IMR-90 (cell line): ENCODE results near the gene KCNQ5. TPM values are rescaled to one million over a fixed set of nuclear protein-coding genes. Genes with fewer than 3 reads are reported as not detected.

Experiments
- ATAC-seq: fragments of 200-7000 bp; cut with Tn5 transposase; 2 replicates; pipeline ENCODE4 v1.9.1; 2020; ENCODE audit warnings: low read depth, mild to moderate bottlenecking, moderate library complexity
- BruUV-seq: library from RNA; stranded (reverse); fragments of 400-500 nt; replicated peaks from 2 replicates; lab custom pipeline; 2021; lab: Mats Ljungman, UMichigan
- CTCF ChIA-PET: fragments of 300-600 bp; formaldehyde crosslinking; extraction: SDS; loops from one replicate; lab custom pipeline; 2021; ENCODE audit warnings: antibody characterized with exemption; lab: Yijun Ruan, JAX
- POLR2A ChIA-PET: fragments of 300-600 bp; sonication (Branson Sonifier 250); formaldehyde crosslinking; loops from one replicate; lab custom pipeline; 2022; ENCODE audit warnings: antibody characterized with exemption; ENCODE audit not compliant: unreplicated experiment; lab: Charles Lee
- DNase-seq: peaks from one replicate; pipeline ENCODE4 v3.0.0; 2013
- H2AFZ ChIP-seq: replicated peaks from 2 replicates; pipeline ENCODE3; 2013; ENCODE audit warnings: low read length, mild to moderate bottlenecking; ENCODE audit not compliant: poor library complexity
- H2AK5ac ChIP-seq: 2 replicates; pipeline ENCODE4 v1.6.1; 2013; ENCODE audit warnings: low read depth, low read length, inconsistent platforms
- H2AK9ac ChIP-seq: replicated peaks from 2 replicates; pipeline ENCODE3; 2013; ENCODE audit warnings: mild to moderate bottlenecking, low read depth, low read length, moderate library complexity; ENCODE audit not compliant: poor library complexity
- H2BK120ac ChIP-seq: 2 replicates; pipeline ENCODE4 v1.6.1; 2013; ENCODE audit warnings: low read depth, low read length, inconsistent platforms
- H2BK15ac ChIP-seq: 3 replicates; pipeline ENCODE4 v1.6.1; 2013; ENCODE audit warnings: low read depth, low read length, inconsistent platforms
- H2BK20ac ChIP-seq: 2 replicates; pipeline ENCODE4 v1.6.1; 2013; ENCODE audit warnings: low read depth, mild to moderate bottlenecking, inconsistent platforms, low read length, moderate library complexity
- H2BK5ac ChIP-seq: 2 replicates; pipeline ENCODE4 v1.6.1; 2013; ENCODE audit warnings: mild to moderate bottlenecking, low read depth, low read length, inconsistent platforms; ENCODE audit not compliant: poor library complexity, severe bottlenecking
- H3K14ac ChIP-seq: replicated peaks from 2 replicates; pipeline ENCODE4 v1.6.1; 2013; ENCODE audit warnings: low read depth, low read length, inconsistent platforms
- H3K18ac ChIP-seq: 2 replicates; pipeline ENCODE4 v1.6.1; 2013; ENCODE audit warnings: low read depth, low read length, control low read depth
- H3K23ac ChIP-seq: 2 replicates; pipeline ENCODE4 v1.6.1; 2013; ENCODE audit warnings: low read depth, low read length, inconsistent platforms
- H3K27ac ChIP-seq: 2 replicates; pipeline ENCODE4 v1.5.1; 2013; ENCODE audit warnings: mild to moderate bottlenecking, control low read depth, low read length; ENCODE audit not compliant: insufficient read depth
- H3K27me3 ChIP-seq: 2 replicates; pipeline ENCODE4 v1.6.1; 2013; ENCODE audit warnings: low read length; ENCODE audit not compliant: control insufficient read depth, insufficient read depth
- H3K36me3 ChIP-seq: 2 replicates; pipeline ENCODE4 v1.6.1; 2013; ENCODE audit warnings: low read length, mixed read lengths; ENCODE audit not compliant: control insufficient read depth, insufficient read depth
- H3K4ac ChIP-seq: 2 replicates; pipeline ENCODE4 v1.6.1; 2013; ENCODE audit warnings: low read depth, low read length, inconsistent platforms
- H3K4me1 ChIP-seq: 2 replicates; pipeline ENCODE4 v1.6.1; 2013; ENCODE audit warnings: low read length, mixed read lengths; ENCODE audit not compliant: control insufficient read depth, insufficient read depth
- H3K4me2 ChIP-seq: 2 replicates; pipeline ENCODE4 v1.6.1; 2013; ENCODE audit warnings: low read depth, mild to moderate bottlenecking, control low read depth, low read length, moderate library complexity
- H3K4me3 ChIP-seq: 2 replicates; pipeline ENCODE4 v1.5.1; 2013; ENCODE audit warnings: low read depth, mild to moderate bottlenecking, control low read depth, low read length, moderate library complexity; ENCODE audit not compliant: insufficient read depth
- H3K56ac ChIP-seq: 2 replicates; pipeline ENCODE4 v1.6.1; 2013; ENCODE audit warnings: low read length, inconsistent platforms; ENCODE audit not compliant: insufficient read depth; ENCODE audit errors: extremely low read depth
- H3K79me1 ChIP-seq, 2 experiments: 2 replicates each; pipeline ENCODE4 v1.6.1; 2013; ENCODE audit warnings: low read length in 2 of 2, inconsistent platforms in 1 of 2, low read depth in 1 of 2
- H3K9ac ChIP-seq: 2 replicates; pipeline ENCODE4 v1.6.1; 2013; ENCODE audit warnings: low read depth, low read length, control low read depth
- H3K9me1 ChIP-seq: 2 replicates; pipeline ENCODE4 v1.6.1; 2013; ENCODE audit warnings: low read length, inconsistent platforms; ENCODE audit not compliant: insufficient read depth
- H3K9me3 ChIP-seq: 2 replicates; pipeline ENCODE4 v1.6.1; 2013; ENCODE audit warnings: low read length; ENCODE audit not compliant: control insufficient read depth, insufficient read depth
- H4K20me1 ChIP-seq: 2 replicates; pipeline ENCODE4 v1.6.1; 2013; ENCODE audit warnings: low read length, inconsistent platforms; ENCODE audit not compliant: insufficient read depth
- H4K5ac ChIP-seq: 2 replicates; pipeline ENCODE4 v1.6.1; 2013; ENCODE audit warnings: mild to moderate bottlenecking, low read depth, low read length, control low read depth
- H4K8ac ChIP-seq, 2 experiments: 2 replicates each; pipeline ENCODE4 v1.6.1; 2013; ENCODE audit warnings: low read depth in 2 of 2, low read length in 2 of 2, control low read depth in 1 of 2, inconsistent platforms in 1 of 2
- H4K91ac ChIP-seq: 2 replicates; pipeline ENCODE4 v1.6.1; 2013; ENCODE audit warnings: low read depth, low read length, inconsistent platforms; ENCODE audit not compliant: insufficient read depth
- WGBS, 2 experiments: methylation state at CpG; one replicate each; pipeline versions ENCODE4 v1.1.5 to v1.1.7; 2013; ENCODE audit warnings: missing lambda C conversion rate in 2 of 2; ENCODE audit not compliant: insufficient read length in 1 of 2; ENCODE audit errors: extremely low coverage in 2 of 2; 5-methylcytosine and 5-hydroxymethylcytosine counted together
- dilution Hi-C: fragments of 300-500 bp; cut with HindIII; formaldehyde crosslinking; loops from one replicate; pipeline ENCODE4 v1.14.3; 2018; ENCODE audit warnings: low sequenced_read_pairs; ENCODE audit not compliant: unreplicated experiment
- in situ Hi-C: fragments of 300-500 bp; cut with MboI; formaldehyde crosslinking; loops from 3 replicates; pipeline ENCODE4 v1.14.3; 2019; ENCODE audit warnings: low sequenced_read_pairs, inconsistent platforms, mixed read lengths
- intact Hi-C: fragments of 100-400 bp; cut with micrococcal nuclease; formaldehyde crosslinking; loops from 2 replicates; pipeline ENCODE4 v1.10.0; 2022
- polyA plus RNA-seq, 3 experiments: library from polyadenylated mRNA; depleted of rRNA; stranded (reverse); fragments of >200 nt; gene quantifications; 2 replicates each; pipeline ENCODE4 v1.2.3, GENCODE V29; 2012; ENCODE audit warnings: low replicate concordance in 1 of 3
- total RNA-seq: library from RNA; depleted of rRNA; stranded (reverse); fragments of >200 nt; gene quantifications from 2 replicates; pipeline ENCODE4 v1.2.3, GENCODE V29; 2012
- TF ChIP-seq, protein P1 (sequence below): fragments of 150-350 bp; IDR thresholded peaks from 2 replicates; pipeline ENCODE4 v1.6.1; 2016; ENCODE audit warnings: low read depth, mild to moderate bottlenecking, low read length, moderate library complexity, borderline replicate concordance

KCNQ5 gene
- total and polyA plus RNA-seq, 2 of the 4 experiments (the other 2 are of a cell fraction) = 0.75 to 1.3 TPM

DNA sequence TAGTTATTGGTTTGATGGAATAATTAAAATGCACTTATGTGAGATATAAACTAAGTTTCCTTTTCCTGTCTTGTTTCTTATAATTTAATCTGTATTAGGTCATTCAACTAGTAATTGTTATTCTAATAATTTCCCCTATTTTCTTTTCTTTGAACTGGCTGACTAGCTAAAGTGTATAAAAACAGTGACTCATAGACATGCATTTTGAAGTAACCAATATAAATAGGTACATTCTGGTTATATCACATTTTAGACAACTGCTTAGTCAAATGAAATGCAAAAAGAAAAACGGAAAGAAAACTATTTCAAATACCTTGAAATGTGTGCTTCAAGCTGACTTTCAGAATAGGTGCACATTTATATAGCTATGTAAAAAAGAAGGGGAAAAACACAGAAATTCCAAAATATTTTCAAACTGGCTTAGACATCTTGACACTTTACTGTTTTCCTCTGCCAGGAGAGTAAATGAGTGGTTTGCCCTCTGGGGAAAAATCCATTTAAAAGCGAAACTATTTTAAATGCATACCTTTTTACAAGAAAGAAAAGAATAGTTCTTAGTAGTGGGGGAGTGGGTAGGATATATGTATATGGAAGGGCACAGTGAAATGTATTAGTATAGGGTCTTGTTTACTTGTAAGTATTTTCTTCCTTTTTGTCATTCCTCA, 28.3 kb downstream of the KCNQ5 start:
- no peak overlapping the region for H2AK9ac ChIP-seq
- H3K4me1 ChIP-seq = peaks cover 3% of the 10 kb centered on the region; the same call in 1 of the 2 replicates
- intact Hi-C loops (no loop called here), dilution Hi-C loops (no loop called here), in situ Hi-C loops (no loop called here)
- BruUV-seq = no TSS peak
- H2BK15ac ChIP-seq = no peak overlapping the region
- no peak overlapping the region for H2BK20ac ChIP-seq
- H3K14ac ChIP-seq = no peak overlapping the region
- WGBS, 2 experiments = no CpG with 5 or more reads among the region's 2 CpGs
- ChIA-PET POLR2A (no interaction called here), CTCF (no interaction called here)
- no peak overlapping the region for H4K8ac ChIP-seq
- no peak overlapping the region for H3K9ac ChIP-seq
- ATAC-seq (no peak), DNase-seq (peak; percentile 19)
- no peak overlapping the region for H2AFZ ChIP-seq
- no peaks in the 10 kb centered on the region for H3K9me3 ChIP-seq
- TF ChIP-seq, protein P1, sequence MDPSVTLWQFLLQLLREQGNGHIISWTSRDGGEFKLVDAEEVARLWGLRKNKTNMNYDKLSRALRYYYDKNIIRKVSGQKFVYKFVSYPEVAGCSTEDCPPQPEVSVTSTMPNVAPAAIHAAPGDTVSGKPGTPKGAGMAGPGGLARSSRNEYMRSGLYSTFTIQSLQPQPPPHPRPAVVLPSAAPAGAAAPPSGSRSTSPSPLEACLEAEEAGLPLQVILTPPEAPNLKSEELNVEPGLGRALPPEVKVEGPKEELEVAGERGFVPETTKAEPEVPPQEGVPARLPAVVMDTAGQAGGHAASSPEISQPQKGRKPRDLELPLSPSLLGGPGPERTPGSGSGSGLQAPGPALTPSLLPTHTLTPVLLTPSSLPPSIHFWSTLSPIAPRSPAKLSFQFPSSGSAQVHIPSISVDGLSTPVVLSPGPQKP = no peak
- no peak overlapping the region for H3K56ac ChIP-seq
- H3K4ac ChIP-seq = no peak overlapping the region
- H3K4me2 ChIP-seq = no peak overlapping the region
- H3K27me3 ChIP-seq = no peaks in the 10 kb centered on the region
- no peak overlapping the region for H3K4me3 ChIP-seq
- H3K23ac ChIP-seq = no peak overlapping the region
- H3K18ac ChIP-seq = no peak overlapping the region
- H4K5ac ChIP-seq = no peak overlapping the region
- no peak overlapping the region for H2AK5ac ChIP-seq
- H2BK5ac ChIP-seq = no peak overlapping the region
- no peaks in the 10 kb centered on the region for H3K36me3 ChIP-seq
- no peak overlapping the region for H3K27ac ChIP-seq
- no peak overlapping the region for H4K91ac ChIP-seq
- peaks cover 0 to 2% of the 10 kb centered on the region in 2 experiments; a peak in 1 of 4 replicates for H3K79me1 ChIP-seq
- H3K9me1 ChIP-seq = no peaks in the 10 kb centered on the region
- no peaks in the 10 kb centered on the region for H4K20me1 ChIP-seq
- H2BK120ac ChIP-seq = no peak overlapping the region
